ENCODE measurements around the gene TXNRD1. TPM values are rescaled to one million over a fixed set of nuclear protein-coding genes. Genes with fewer than 3 reads are reported as not detected.
"Not testable (repeated sequence)": the region's sequence is repeated elsewhere in the genome, so short reads cannot be mapped to it uniquely, and the experiment has no call there.

Gene TXNRD1
- total and polyA plus RNA-seq, 9 donors = 45.0 to 157 (median 77.4) TPM

- TF ChIP-seq EP300 (IDR thresholded peaks at IDR 0.05) (no peak), CTCF (IDR thresholded peaks at IDR 0.05) (no peak), POLR2A (IDR thresholded peaks at IDR 0.05) (no peak)
- no peak for DNase-seq
- intact Hi-C loops (cut with DNase I) = loop anchor here in 2 of 4 donors (10.0 kb wide), 1 partner anchor 668 kb away; no protein-coding TSS in a partner anchor
Observed at GRCh38 chr12:104386461-104386860, 170.9 kb downstream of the TXNRD1 start.

GRCh38 chr12:104387190-104387589 is 171.6 kb downstream of the TXNRD1 start:
- H3K4me1 ChIP-seq (ENCODE audit: insufficient read depth) = no peaks in the 10 kb centered on the region
- TF ChIP-seq CTCF (IDR thresholded peaks at IDR 0.05) (no peak), EP300 (IDR thresholded peaks at IDR 0.05) (no peak), POLR2A (IDR thresholded peaks at IDR 0.05) (no peak)
- no peaks in the 10 kb centered on the region for H3K36me3 ChIP-seq
- H3K27me3 ChIP-seq = no peaks in the 10 kb centered on the region
- intact Hi-C loops (cut with DNase I) = loop anchor here in 2 of 4 donors (10.0 kb wide), 1 partner anchor 668 kb away; no protein-coding TSS in a partner anchor
- H3K4me3 ChIP-seq = no peak overlapping the region
- WGBS, 3 donors = 54 to 58% (median 56%) methylated on average over 7 of the region's 7 CpGs
- DNase-seq = no peak
- H3K9me3 ChIP-seq = no peaks in the 10 kb centered on the region
- H3K27ac ChIP-seq = no peak overlapping the region

More at GRCh38 chr12:104386461-104386860, 170.9 kb downstream of the TXNRD1 start:
- Histone ChIP-seq H3K4me3 (no peak overlapping the region), H3K27me3 (no peaks in the 10 kb centered on the region), H3K9me3 (no peaks in the 10 kb centered on the region), H3K36me3 (no peaks in the 10 kb centered on the region), H3K4me1 (ENCODE audit: insufficient read depth) (no peaks in the 10 kb centered on the region), H3K27ac (no peak overlapping the region)
- WGBS, 3 donors = 86 to 96% (median 95%) methylated on average over 3 of the region's 3 CpGs

- H3K4me3 ChIP-seq; H3K27me3 ChIP-seq; DNase-seq; H3K9me3 ChIP-seq; H3K4me1 ChIP-seq (ENCODE audit: insufficient read depth); H3K36me3 ChIP-seq; H3K27ac ChIP-seq; intact Hi-C loops (cut with DNase I): not testable (repeated sequence)
- 83 to 99% (median 85%) methylated on average over 6 to 11 of the region's 11 CpGs for WGBS, 3 donors
Observed at GRCh38 chr12:104394086-104394485, 178.5 kb downstream of the TXNRD1 start.

Other genes starting within 250 kb of the TXNRD1 start
- 10 to 100 TPM; 13.7 to 24.2 (median 19.6) TPM for gene TDG, start 249.9 kb upstream of the TXNRD1 start, total RNA-seq
- gene TDG, start 249.9 kb upstream of the TXNRD1 start, polyA plus RNA-seq = 10 to 100 TPM; 10.7 to 16.3 TPM
- 10 to 100 TPM; 21.1 to 38.4 (median 32.9) TPM for gene GLT8D2, start 165.6 kb upstream of the TXNRD1 start, total RNA-seq
- 10 to 100 TPM; 45.8 to 65.2 TPM for gene GLT8D2, start 165.6 kb upstream of the TXNRD1 start, polyA plus RNA-seq
- 10 to 100 TPM; 17.2 to 24.6 (median 23.5) TPM for gene HCFC2, start 151.2 kb upstream of the TXNRD1 start, total RNA-seq
- 10 to 100 TPM in 1 of 2 donors, 1 to 10 TPM in 1; 8.8 to 10.9 TPM for gene HCFC2, start 151.2 kb upstream of the TXNRD1 start, polyA plus RNA-seq
- gene NFYB, start 77.6 kb upstream of the TXNRD1 start, total RNA-seq = 10 to 100 TPM; 23.7 to 38.7 (median 29.5) TPM
- 10 to 100 TPM; 25.4 to 39.1 TPM for gene NFYB, start 77.6 kb upstream of the TXNRD1 start, polyA plus RNA-seq
- gene EID3, start 88.0 kb downstream of the TXNRD1 start, total RNA-seq = 10 to 100 TPM in 2 of 7 donors, 1 to 10 TPM in 5; 5.2 to 23.4 (median 7.3) TPM
- 1 to 10 TPM; 3.0 to 6.0 TPM for gene EID3, start 88.0 kb downstream of the TXNRD1 start, polyA plus RNA-seq
- 10 to 100 TPM in 5 of 7 donors, 1 to 10 TPM in 2; 4.2 to 39.9 (median 20.1) TPM for gene CHST11, start 241.2 kb downstream of the TXNRD1 start, total RNA-seq
- gene CHST11, start 241.2 kb downstream of the TXNRD1 start, polyA plus RNA-seq = 10 to 100 TPM in 1 of 2 donors, 1 to 10 TPM in 1; 4.0 to 23.7 TPM

Measured in ovary (tissue), 9 donors.